CD14-positive monocyte (primary cell): ENCODE data around the gene PPP1R1B. TPM values are rescaled to one million over a fixed set of nuclear protein-coding genes. Genes with fewer than 3 reads are reported as not detected.

Source experiments
- DNase-seq, 3 donors: peaks; one replicate each; pipeline ENCODE4 v3.0.0-alpha.2; 2011 to 2022
- H2AFZ ChIP-seq: 2 replicates; pipeline ENCODE4 v1.6.0; 2012; ENCODE audit warnings: mild to moderate bottlenecking, low read depth, low read length, inconsistent platforms; ENCODE audit not compliant: insufficient read depth, poor library complexity, severe bottlenecking
- H3K27ac ChIP-seq, 2 donors: 1 replicate in 1 of 2; 2 replicates in 1 of 2; pipeline ENCODE4 v1.5.1; 2012 to 2013; ENCODE audit warnings: low read length in 2 of 2, control low read depth in 1 of 2, inconsistent platforms in 1 of 2, low read depth in 1 of 2, mild to moderate bottlenecking in 1 of 2
- H3K27me3 ChIP-seq, 2 donors: one replicate each; pipeline versions ENCODE4 v1.6.0 to v1.6.1; 2011 to 2013; ENCODE audit warnings: low read length in 2 of 2; ENCODE audit not compliant: control insufficient read depth in 2 of 2, insufficient read depth in 2 of 2
- H3K36me3 ChIP-seq, 2 donors: replicated peaks in 1 of 2; 1 replicate in 1 of 2; 2 replicates in 1 of 2; pipeline versions ENCODE4 v1.5.1 to v1.6.1; 2012 to 2013; ENCODE audit warnings: low read length in 2 of 2, control low read depth in 1 of 2, inconsistent platforms in 1 of 2, mild to moderate bottlenecking in 1 of 2; ENCODE audit not compliant: insufficient read depth in 2 of 2, control insufficient read depth in 1 of 2
- H3K4me1 ChIP-seq, 2 donors: 1 replicate in 1 of 2; 2 replicates in 1 of 2; pipeline versions ENCODE4 v1.5.1 to v1.6.1; 2012 to 2013; ENCODE audit warnings: low read length in 2 of 2, control low read depth in 1 of 2, inconsistent platforms in 1 of 2, mild to moderate bottlenecking in 1 of 2, moderate library complexity in 1 of 2; ENCODE audit not compliant: insufficient read depth in 2 of 2, control insufficient read depth in 1 of 2
- H3K4me2 ChIP-seq: replicated peaks from 2 replicates; pipeline ENCODE3; 2012; ENCODE audit warnings: low read length, moderate library complexity, mild to moderate bottlenecking; ENCODE audit not compliant: poor library complexity, severe bottlenecking; ENCODE audit errors: extremely low read depth
- H3K4me3 ChIP-seq, 3 experiments: fragments of 200-600 bp in 1 of 3; sonication (generic) in 1 of 3; replicated peaks in 1 of 3; 1 replicate in 2 of 3; 2 replicates in 1 of 3; pipeline ENCODE4 v1.5.1; 2011 to 2013; ENCODE audit warnings: low read length in 3 of 3, mild to moderate bottlenecking in 3 of 3, control low read depth in 2 of 3, low read depth in 2 of 3, inconsistent platforms in 1 of 3, moderate library complexity in 1 of 3
- H3K79me2 ChIP-seq: 2 replicates; pipeline ENCODE4 v1.6.0; 2012; ENCODE audit warnings: mild to moderate bottlenecking, control low read depth, inconsistent platforms, low read length, moderate library complexity; ENCODE audit not compliant: insufficient read depth
- H3K9ac ChIP-seq: 2 replicates; pipeline ENCODE4 v1.6.0; 2017; ENCODE audit warnings: low read length, mild to moderate bottlenecking; ENCODE audit not compliant: insufficient read depth, poor library complexity, severe bottlenecking
- H3K9me3 ChIP-seq, 2 donors: replicated peaks in 1 of 2; 1 replicate in 1 of 2; 2 replicates in 1 of 2; pipeline versions ENCODE4 v1.5.1 to v1.6.1; 2012 to 2013; ENCODE audit warnings: low read length in 2 of 2, control low read depth in 1 of 2; ENCODE audit not compliant: control insufficient read depth in 1 of 2, insufficient read depth in 1 of 2
- H4K20me1 ChIP-seq: 2 replicates; pipeline ENCODE4 v1.6.0; 2012; ENCODE audit warnings: mild to moderate bottlenecking, low read length, control low read depth, moderate library complexity; ENCODE audit not compliant: insufficient read depth
- H3K27ac Mint-ChIP-seq, 7 donors: one replicate each; pipeline ENCODE4 v1.8.0; 2020; ENCODE audit warnings: mild to moderate bottlenecking in 7 of 7, mixed read lengths in 7 of 7, moderate library complexity in 6 of 7, inconsistent platforms in 2 of 7
- H3K27me3 Mint-ChIP-seq, 3 donors: one replicate each; pipeline ENCODE4 v1.8.0; 2021 to 2022; ENCODE audit warnings: low read depth in 3 of 3, mild to moderate bottlenecking in 3 of 3, mixed read lengths in 3 of 3, moderate library complexity in 3 of 3, inconsistent platforms in 1 of 3
- H3K36me3 Mint-ChIP-seq, 2 donors: one replicate each; pipeline ENCODE4 v1.8.0; 2020; ENCODE audit warnings: mixed read lengths in 2 of 2, inconsistent platforms in 1 of 2, mild to moderate bottlenecking in 1 of 2
- H3K4me1 Mint-ChIP-seq: one replicate; pipeline ENCODE4 v1.8.0; 2020; ENCODE audit warnings: mild to moderate bottlenecking, mixed read lengths
- H3K4me3 Mint-ChIP-seq, 2 donors: one replicate each; pipeline ENCODE4 v1.8.0; 2020; ENCODE audit warnings: mild to moderate bottlenecking in 2 of 2, mixed read lengths in 2 of 2, moderate library complexity in 1 of 2
- H3K9me3 Mint-ChIP-seq, 7 donors: one replicate each; pipeline ENCODE4 v1.8.0; 2020 to 2022; ENCODE audit warnings: mixed read lengths in 7 of 7, mild to moderate bottlenecking in 6 of 7, moderate library complexity in 6 of 7, inconsistent platforms in 2 of 7
- CTCF ChIP-seq: fragments of 200-600 bp; IDR thresholded peaks from one replicate; pipeline ENCODE4 v1.8.0; 2022; ENCODE audit warnings: antibody characterized with exemption, mild to moderate bottlenecking
- WGBS: methylation state at CpG from one replicate; pipeline ENCODE4 v1.1.5; 2013; ENCODE audit warnings: missing lambda C conversion rate; ENCODE audit not compliant: insufficient coverage; 5-methylcytosine and 5-hydroxymethylcytosine counted together
- intact Hi-C, 2 donors: fragments of 100-400 bp; cut with micrococcal nuclease; formaldehyde crosslinking; loops; one replicate each; pipeline versions ENCODE4 v1.15.0 to v1.15.1; 2023
- polyA minus RNA-seq: library from RNA; depleted of rRNA, polyadenylated mRNA; stranded (reverse); fragments of >200 nt; gene quantifications from 2 replicates; pipeline ENCODE4 v1.2.3, GENCODE V29; 2012
- polyA plus RNA-seq, 3 donors: library from polyadenylated mRNA; depleted of rRNA in 1 of 3; unstranded in 2 of 3; stranded (reverse) in 1 of 3; fragments of 300-500 nt in 2 of 3; fragments of >200 nt in 1 of 3; fragmentation: Illumina TruSeq in 2 of 3; gene quantifications; 1 replicate in 2 of 3; 2 replicates in 1 of 3; pipeline ENCODE4 v1.2.3, GENCODE V29; 2012 to 2021
- total RNA-seq, 12 experiments: library from RNA in 1 of 12; stranded (reverse) in 1 of 12; fragments of 120-200 nt in 1 of 12; gene quantifications; one replicate each; pipeline ENCODE4 v1.2.4 and lab custom pipeline; 2013 to 2026; ENCODE audit warnings: mixed read lengths in 6 of 12, inconsistent platforms in 1 of 12

Gene PPP1R1B
- 0.06 TPM for total RNA-seq (2013)
- polyA plus RNA-seq = under 1 TPM in 1 of 3 donors, not detected in 2; 0.05 TPM
- polyA minus RNA-seq = not detected in 2 replicates
- 0 to 0.46 (median 0.08) reads per million in 11 experiments for total RNA-seq (lab: John Stamatoyannopoulos, UW)

GRCh38 chr17:39626171-39627046, at the start of gene PPP1R1B:
TSS of gene PPP1R1B (plus strand) at chr17:39626952. CDS start at chr17:39627393, 441 bp downstream.
- Histone ChIP-seq H3K4me2 (no peak within 1 kb of the TSS), H3K27ac (no peak within 1 kb of the TSS), H3K9ac (no peak within 1 kb of the TSS), H3K4me3 (no peak within 1 kb of the TSS), H4K20me1 (no peaks in the 10 kb centered on the region), H2AFZ (no peak within 1 kb of the TSS), H3K9me3 (no peaks in the 10 kb centered on the region), H3K79me2 (no peaks in the 10 kb centered on the region), H3K4me1 (peaks cover 22 to 36% of the 10 kb centered on the region in 2 donors), H3K36me3 (no peaks in the 10 kb centered on the region), H3K27me3 (peaks cover 16 to 49% of the 10 kb centered on the region in 2 donors)
- Mint-ChIP-seq H3K9me3 (peaks cover 0 to 11% (median 2%) of the 10 kb centered on the region in 7 donors), H3K36me3 (no peaks in the 10 kb centered on the region), H3K27ac (peak within 1 kb of the TSS in 2 of 7 donors; percentile 25 to 59), H3K4me1 (peaks cover 36% of the 10 kb centered on the region), H3K4me3 (peak within 1 kb of the TSS in 1 of 2 donors; percentile 84), H3K27me3 (peaks cover 48 to 67% (median 57%) of the 10 kb centered on the region in 3 donors)
- DNase-seq = no peak
- intact Hi-C loops = no loop called here
- 32% methylated on average over 24 of the region's 29 CpGs for WGBS
- no peak for TF ChIP-seq CTCF

- H3K9me3 Mint-ChIP-seq = peaks cover 0 to 2% (median 0%) of the 10 kb centered on the region in 7 donors
- H3K79me2 ChIP-seq = no peaks in the 10 kb centered on the region
- H3K27ac ChIP-seq = no peak overlapping the region
- no peak overlapping the region for H3K4me2 ChIP-seq
- H3K4me3 ChIP-seq = no peak overlapping the region
- H2AFZ ChIP-seq = no peak overlapping the region
- peaks cover 22 to 37% (median 30%) of the 10 kb centered on the region in 3 donors for H3K27me3 Mint-ChIP-seq
- no peak for TF ChIP-seq CTCF
- peaks cover 0 to 4% of the 10 kb centered on the region in 2 donors for H3K36me3 Mint-ChIP-seq
- H3K4me1 ChIP-seq = peaks cover 6 to 8% of the 10 kb centered on the region in 2 donors
- DNase-seq = no peak
- no peak overlapping the region for H3K27ac Mint-ChIP-seq
- H3K36me3 ChIP-seq = no peaks in the 10 kb centered on the region
- H3K27me3 ChIP-seq = peaks cover 5 to 20% of the 10 kb centered on the region in 2 donors
- H3K4me3 Mint-ChIP-seq = no peak overlapping the region
- no peaks in the 10 kb centered on the region for H4K20me1 ChIP-seq
- H3K4me1 Mint-ChIP-seq = peaks cover 6% of the 10 kb centered on the region
- WGBS = 88% methylated on average over 1 of the region's 2 CpGs
- H3K9me3 ChIP-seq = no peaks in the 10 kb centered on the region
- intact Hi-C loops = no loop called here
- no peak overlapping the region for H3K9ac ChIP-seq
These were observed 48.5 kb upstream of the PPP1R1B start for GRCh38 chr17:39578272-39578671.
